SU-DHL-6 (cell line): Measurements from ENCODE around the gene SCN9A.

Source experiments
- CTCF ChIP-seq: fragments of 200-600 bp; sonication (generic); IDR thresholded peaks from one replicate; pipeline ENCODE4 v1.5.1; 2017; ENCODE audit warnings: antibody characterized with exemption, mild to moderate bottlenecking, low read length, moderate library complexity; ENCODE audit not compliant: insufficient read depth, poor library complexity, severe bottlenecking
- EZH2phosphoT487 ChIP-seq: fragments of 200-600 bp; sonication (generic), shearing (Covaris generic); conservative IDR thresholded peaks from 2 replicates; pipeline ENCODE4 v1.6.1; 2018; ENCODE audit warnings: mild to moderate bottlenecking, antibody characterized with exemption, low read length, moderate library complexity, mixed read lengths

DNA sequence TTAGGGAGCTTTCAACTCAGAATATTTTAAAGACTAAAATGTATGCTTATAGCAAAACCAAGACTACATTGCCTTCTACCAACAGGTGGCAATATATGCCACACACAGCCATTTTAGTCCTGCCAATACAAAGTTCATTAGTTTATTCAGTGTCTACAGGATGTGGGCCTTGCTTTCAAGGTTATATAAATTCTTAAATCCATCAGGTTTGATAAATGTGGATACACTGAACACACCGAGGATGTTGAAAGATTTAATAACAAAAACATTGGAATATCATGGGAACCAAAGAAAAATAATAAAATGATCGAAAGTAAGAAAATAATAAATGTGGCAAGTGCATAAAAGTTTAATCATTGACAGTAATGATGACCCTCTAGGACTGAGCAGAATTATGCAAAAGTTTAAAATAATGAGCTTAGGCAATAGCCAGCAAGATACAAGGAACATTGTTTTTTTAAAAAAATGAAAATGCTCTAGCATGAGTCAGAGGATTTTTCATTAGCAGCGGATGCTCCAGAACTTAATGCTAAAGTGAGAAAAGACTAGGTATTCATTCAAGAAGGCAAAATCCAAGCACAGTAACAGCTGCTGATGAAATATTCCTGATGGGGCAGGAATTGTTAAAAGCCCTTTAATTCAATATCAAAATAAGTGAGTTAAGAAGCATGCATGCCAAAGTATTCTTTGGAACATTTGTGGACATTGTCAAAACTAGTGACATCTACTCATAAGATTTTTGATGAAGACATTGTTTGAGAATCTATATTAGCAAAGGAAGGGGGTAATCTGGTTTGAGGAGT, 14.2 kb downstream of the SCN9A start:
- TF ChIP-seq CTCF (no peak), EZH2phosphoT487 (no peak)
